ENCODE results near the gene WDR91.

DNA sequence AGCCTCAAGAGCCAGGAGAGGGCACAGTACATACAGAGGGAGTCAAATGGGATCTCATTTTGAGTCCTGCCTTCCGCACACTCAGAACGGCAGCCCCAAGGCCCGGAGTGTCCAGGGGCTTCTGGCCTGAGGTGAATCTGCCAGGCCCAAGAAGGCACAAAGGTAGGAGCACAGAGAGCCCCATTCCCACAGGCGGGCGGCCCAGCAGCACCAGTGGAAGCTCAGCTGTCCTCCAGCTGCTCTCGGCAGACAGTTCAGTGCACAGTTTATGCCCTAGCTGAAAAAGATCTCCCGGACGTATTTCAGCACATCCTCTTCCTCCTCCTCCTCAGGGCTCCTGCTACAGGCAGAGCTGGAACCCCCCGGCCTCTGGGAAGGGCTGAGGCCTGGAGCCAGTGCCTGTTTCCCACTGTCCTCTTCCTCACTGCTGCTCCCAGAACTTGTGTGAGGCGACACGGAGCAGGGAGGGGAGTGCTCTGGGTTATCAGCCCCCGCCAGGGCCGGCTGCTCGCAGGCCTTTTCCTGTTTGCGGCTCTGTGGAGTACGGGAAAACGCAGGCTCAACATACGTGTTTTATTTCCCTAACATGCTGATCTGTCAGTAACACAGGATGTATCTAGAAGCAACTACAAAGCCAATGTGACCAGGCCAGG is 44.9 kb downstream of the WDR91 start:
- TF ChIP-seq POLR2AphosphoS5 (IDR thresholded peaks at IDR 0.05; ENCODE audit: low read depth, low read length), result no peak
- no peak for TF ChIP-seq CTCF (IDR thresholded peaks at IDR 0.05)
